HEK293 (cell line): ENCODE results near the gene GUCY2D.

Source experiments
- SALL2 ChIP-seq: fragments of 450-650 bp; formaldehyde crosslinking; IDR thresholded peaks from 2 replicates; pipeline ENCODE4 v1.5.0; 2017; ENCODE audit warnings: missing biosample characterization, mild to moderate bottlenecking, missing genetic modification characterization, borderline replicate concordance
- WT1 ChIP-seq: fragments of 450-650 bp; formaldehyde crosslinking; IDR thresholded peaks from 2 replicates; pipeline ENCODE4 v1.5.1; 2016; ENCODE audit warnings: missing biosample characterization, missing genetic modification characterization
- YY1 ChIP-seq: fragments of 450-650 bp; formaldehyde crosslinking; IDR thresholded peaks from 2 replicates; pipeline ENCODE4 v1.5.1; 2018; ENCODE audit warnings: missing biosample characterization, missing genetic modification characterization
- YY2 ChIP-seq: fragments of 450-650 bp; formaldehyde crosslinking; IDR thresholded peaks from 2 replicates; pipeline ENCODE4 v1.5.1; 2016; ENCODE audit warnings: missing biosample characterization, missing genetic modification characterization
- ZFP41 ChIP-seq: fragments of 450-650 bp; formaldehyde crosslinking; IDR thresholded peaks from 2 replicates; pipeline ENCODE4 v1.5.1; 2016; ENCODE audit warnings: missing biosample characterization, missing genetic modification characterization, borderline replicate concordance
- ZNF626 ChIP-seq: fragments of 450-650 bp; sonication (Bioruptor Pico); formaldehyde crosslinking; IDR thresholded peaks from 2 replicates; pipeline ENCODE4 v1.5.1; 2018; ENCODE audit warnings: missing biosample characterization, missing genetic modification characterization, inconsistent platforms
- ZNF777 ChIP-seq: fragments of 450-650 bp; formaldehyde crosslinking; IDR thresholded peaks from 2 replicates; pipeline ENCODE4 v1.5.1; 2017; ENCODE audit warnings: missing biosample characterization, missing genetic modification characterization, borderline replicate concordance
- TF ChIP-seq, protein P1 (sequence below): fragments of 450-650 bp; formaldehyde crosslinking; IDR thresholded peaks from 2 replicates; pipeline ENCODE4 v1.5.0; 2017; ENCODE audit warnings: missing biosample characterization, missing genetic modification characterization, borderline replicate concordance
- TF ChIP-seq, protein P2 (sequence below): fragments of 450-650 bp; formaldehyde crosslinking; IDR thresholded peaks from 2 replicates; pipeline ENCODE4 v1.5.1; 2016; ENCODE audit warnings: missing biosample characterization, missing genetic modification characterization, low read depth
- TF ChIP-seq, protein P3 (sequence below): fragments of 450-650 bp; formaldehyde crosslinking; IDR thresholded peaks from 2 replicates; pipeline ENCODE4 v1.5.1; 2016; ENCODE audit warnings: missing biosample characterization, missing genetic modification characterization
- TF ChIP-seq, protein P4 (sequence below): fragments of 450-650 bp; formaldehyde crosslinking; IDR thresholded peaks from 2 replicates; pipeline ENCODE4 v1.5.1; 2016; ENCODE audit warnings: missing biosample characterization, missing genetic modification characterization
- TF ChIP-seq, protein P5 (sequence below): fragments of 450-650 bp; formaldehyde crosslinking; optimal IDR thresholded peaks from 2 replicates; pipeline ENCODE3; 2016; ENCODE audit warnings: missing biosample characterization, mild to moderate bottlenecking, missing genetic modification characterization
- TF ChIP-seq, protein P6 (sequence below): fragments of 450-650 bp; formaldehyde crosslinking; IDR thresholded peaks from 2 replicates; pipeline ENCODE4 v1.5.1; 2016; ENCODE audit warnings: missing biosample characterization, missing genetic modification characterization
- TF ChIP-seq, protein P7 (sequence below): fragments of 450-650 bp; formaldehyde crosslinking; IDR thresholded peaks from 2 replicates; pipeline ENCODE4 v1.5.1; 2016; ENCODE audit warnings: missing biosample characterization, missing genetic modification characterization

DNA sequence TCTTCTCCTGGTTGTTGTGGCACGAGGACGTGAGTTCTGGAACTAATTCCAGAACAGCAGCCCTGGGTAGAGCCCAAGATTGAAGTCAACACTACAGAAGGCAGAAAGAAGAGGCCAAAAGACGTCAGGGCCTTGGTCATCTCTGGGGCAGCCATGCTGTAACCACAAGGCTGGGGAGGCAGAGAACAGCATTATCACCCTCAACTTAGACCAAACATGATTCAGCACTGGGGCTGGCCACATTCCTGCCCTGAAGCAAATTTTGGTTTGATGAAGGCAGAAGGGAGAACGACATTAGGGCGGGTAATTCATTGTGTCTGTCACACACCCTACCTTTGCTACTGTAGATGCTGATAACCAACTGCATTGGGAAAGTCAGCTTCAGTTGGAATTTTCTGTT is 26.7 kb downstream of the GUCY2D start:
- TF ChIP-seq, protein P1, sequence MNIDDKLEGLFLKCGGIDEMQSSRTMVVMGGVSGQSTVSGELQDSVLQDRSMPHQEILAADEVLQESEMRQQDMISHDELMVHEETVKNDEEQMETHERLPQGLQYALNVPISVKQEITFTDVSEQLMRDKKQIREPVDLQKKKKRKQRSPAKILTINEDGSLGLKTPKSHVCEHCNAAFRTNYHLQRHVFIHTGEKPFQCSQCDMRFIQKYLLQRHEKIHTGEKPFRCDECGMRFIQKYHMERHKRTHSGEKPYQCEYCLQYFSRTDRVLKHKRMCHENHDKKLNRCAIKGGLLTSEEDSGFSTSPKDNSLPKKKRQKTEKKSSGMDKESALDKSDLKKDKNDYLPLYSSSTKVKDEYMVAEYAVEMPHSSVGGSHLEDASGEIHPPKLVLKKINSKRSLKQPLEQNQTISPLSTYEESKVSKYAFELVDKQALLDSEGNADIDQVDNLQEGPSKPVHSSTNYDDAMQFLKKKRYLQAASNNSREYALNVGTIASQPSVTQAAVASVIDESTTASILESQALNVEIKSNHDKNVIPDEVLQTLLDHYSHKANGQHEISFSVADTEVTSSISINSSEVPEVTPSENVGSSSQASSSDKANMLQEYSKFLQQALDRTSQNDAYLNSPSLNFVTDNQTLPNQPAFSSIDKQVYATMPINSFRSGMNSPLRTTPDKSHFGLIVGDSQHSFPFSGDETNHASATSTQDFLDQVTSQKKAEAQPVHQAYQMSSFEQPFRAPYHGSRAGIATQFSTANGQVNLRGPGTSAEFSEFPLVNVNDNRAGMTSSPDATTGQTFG (tag by site-specific recombination) = no peak
- TF ChIP-seq YY1 (tag by site-specific recombination) (no peak), YY2 (no peak), ZFP41 (tag by site-specific recombination) (no peak), WT1 (no peak), ZNF626 (tag by site-specific recombination) (no peak), ZNF777 (no peak), SALL2 (no peak)
- TF ChIP-seq, protein P2, sequence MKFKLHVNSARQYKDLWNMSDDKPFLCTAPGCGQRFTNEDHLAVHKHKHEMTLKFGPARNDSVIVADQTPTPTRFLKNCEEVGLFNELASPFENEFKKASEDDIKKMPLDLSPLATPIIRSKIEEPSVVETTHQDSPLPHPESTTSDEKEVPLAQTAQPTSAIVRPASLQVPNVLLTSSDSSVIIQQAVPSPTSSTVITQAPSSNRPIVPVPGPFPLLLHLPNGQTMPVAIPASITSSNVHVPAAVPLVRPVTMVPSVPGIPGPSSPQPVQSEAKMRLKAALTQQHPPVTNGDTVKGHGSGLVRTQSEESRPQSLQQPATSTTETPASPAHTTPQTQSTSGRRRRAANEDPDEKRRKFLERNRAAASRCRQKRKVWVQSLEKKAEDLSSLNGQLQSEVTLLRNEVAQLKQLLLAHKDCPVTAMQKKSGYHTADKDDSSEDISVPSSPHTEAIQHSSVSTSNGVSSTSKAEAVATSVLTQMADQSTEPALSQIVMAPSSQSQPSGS (tag by site-specific recombination) = no peak
- TF ChIP-seq, protein P3, sequence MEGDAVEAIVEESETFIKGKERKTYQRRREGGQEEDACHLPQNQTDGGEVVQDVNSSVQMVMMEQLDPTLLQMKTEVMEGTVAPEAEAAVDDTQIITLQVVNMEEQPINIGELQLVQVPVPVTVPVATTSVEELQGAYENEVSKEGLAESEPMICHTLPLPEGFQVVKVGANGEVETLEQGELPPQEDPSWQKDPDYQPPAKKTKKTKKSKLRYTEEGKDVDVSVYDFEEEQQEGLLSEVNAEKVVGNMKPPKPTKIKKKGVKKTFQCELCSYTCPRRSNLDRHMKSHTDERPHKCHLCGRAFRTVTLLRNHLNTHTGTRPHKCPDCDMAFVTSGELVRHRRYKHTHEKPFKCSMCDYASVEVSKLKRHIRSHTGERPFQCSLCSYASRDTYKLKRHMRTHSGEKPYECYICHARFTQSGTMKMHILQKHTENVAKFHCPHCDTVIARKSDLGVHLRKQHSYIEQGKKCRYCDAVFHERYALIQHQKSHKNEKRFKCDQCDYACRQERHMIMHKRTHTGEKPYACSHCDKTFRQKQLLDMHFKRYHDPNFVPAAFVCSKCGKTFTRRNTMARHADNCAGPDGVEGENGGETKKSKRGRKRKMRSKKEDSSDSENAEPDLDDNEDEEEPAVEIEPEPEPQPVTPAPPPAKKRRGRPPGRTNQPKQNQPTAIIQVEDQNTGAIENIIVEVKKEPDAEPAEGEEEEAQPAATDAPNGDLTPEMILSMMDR (tag by site-specific recombination) = no peak
- TF ChIP-seq, protein P4, sequence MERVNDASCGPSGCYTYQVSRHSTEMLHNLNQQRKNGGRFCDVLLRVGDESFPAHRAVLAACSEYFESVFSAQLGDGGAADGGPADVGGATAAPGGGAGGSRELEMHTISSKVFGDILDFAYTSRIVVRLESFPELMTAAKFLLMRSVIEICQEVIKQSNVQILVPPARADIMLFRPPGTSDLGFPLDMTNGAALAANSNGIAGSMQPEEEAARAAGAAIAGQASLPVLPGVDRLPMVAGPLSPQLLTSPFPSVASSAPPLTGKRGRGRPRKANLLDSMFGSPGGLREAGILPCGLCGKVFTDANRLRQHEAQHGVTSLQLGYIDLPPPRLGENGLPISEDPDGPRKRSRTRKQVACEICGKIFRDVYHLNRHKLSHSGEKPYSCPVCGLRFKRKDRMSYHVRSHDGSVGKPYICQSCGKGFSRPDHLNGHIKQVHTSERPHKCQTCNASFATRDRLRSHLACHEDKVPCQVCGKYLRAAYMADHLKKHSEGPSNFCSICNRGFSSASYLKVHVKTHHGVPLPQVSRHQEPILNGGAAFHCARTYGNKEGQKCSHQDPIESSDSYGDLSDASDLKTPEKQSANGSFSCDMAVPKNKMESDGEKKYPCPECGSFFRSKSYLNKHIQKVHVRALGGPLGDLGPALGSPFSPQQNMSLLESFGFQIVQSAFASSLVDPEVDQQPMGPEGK (tag by site-specific recombination) = no peak
- TF ChIP-seq, protein P5, sequence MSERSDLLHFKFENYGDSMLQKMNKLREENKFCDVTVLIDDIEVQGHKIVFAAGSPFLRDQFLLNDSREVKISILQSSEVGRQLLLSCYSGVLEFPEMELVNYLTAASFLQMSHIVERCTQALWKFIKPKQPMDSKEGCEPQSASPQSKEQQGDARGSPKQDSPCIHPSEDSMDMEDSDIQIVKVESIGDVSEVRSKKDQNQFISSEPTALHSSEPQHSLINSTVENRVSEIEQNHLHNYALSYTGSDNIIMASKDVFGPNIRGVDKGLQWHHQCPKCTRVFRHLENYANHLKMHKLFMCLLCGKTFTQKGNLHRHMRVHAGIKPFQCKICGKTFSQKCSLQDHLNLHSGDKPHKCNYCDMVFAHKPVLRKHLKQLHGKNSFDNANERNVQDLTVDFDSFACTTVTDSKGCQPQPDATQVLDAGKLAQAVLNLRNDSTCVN (tag by site-specific recombination) = no peak
- TF ChIP-seq, protein P6, sequence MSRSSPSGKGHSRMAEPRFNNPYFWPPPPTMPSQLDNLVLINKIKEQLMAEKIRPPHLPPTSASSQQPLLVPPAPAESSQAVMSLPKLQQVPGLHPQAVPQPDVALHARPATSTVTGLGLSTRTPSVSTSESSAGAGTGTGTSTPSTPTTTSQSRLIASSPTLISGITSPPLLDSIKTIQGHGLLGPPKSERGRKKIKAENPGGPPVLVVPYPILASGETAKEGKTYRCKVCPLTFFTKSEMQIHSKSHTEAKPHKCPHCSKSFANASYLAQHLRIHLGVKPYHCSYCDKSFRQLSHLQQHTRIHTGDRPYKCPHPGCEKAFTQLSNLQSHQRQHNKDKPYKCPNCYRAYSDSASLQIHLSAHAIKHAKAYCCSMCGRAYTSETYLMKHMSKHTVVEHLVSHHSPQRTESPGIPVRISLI = no peak
- TF ChIP-seq, protein P7, sequence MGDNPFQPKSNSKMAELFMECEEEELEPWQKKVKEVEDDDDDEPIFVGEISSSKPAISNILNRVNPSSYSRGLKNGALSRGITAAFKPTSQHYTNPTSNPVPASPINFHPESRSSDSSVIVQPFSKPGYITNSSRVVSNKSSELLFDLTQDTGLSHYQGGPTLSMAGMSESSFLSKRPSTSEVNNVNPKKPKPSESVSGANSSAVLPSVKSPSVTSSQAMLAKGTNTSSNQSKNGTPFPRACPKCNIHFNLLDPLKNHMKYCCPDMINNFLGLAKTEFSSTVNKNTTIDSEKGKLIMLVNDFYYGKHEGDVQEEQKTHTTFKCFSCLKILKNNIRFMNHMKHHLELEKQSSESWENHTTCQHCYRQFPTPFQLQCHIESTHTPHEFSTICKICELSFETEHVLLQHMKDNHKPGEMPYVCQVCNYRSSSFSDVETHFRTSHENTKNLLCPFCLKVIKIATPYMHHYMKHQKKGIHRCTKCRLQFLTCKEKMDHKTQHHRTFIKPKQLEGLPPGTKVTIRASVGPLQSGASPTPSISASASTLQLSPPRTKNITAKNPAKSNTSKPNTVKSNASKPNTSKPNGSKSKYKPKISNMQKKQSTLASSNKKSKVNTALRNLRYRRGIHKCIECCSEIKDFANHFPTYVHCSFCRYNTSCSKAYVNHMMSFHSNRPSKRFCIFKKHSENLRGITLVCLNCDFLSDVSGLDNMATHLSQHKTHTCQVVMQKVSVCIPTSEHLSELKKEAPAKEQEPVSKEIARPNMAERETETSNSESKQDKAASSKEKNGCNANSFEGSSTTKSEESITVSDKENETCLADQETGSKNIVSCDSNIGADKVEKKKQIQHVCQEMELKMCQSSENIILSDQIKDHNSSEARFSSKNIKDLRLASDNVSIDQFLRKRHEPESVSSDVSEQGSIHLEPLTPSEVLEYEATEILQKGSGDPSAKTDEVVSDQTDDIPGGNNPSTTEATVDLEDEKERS (tag by site-specific recombination) = no peak
